HCT116 (cell line): ENCODE results near the gene DUSP3. TPM values are rescaled to one million over a fixed set of nuclear protein-coding genes. Genes with fewer than 3 reads are reported as not detected.

Source experiments
- ATAC-seq: fragments of 200-7000 bp; cut with Tn5 transposase; 2 replicates; pipeline ENCODE4 v1.9.1; 2020; ENCODE audit warnings: mild to moderate bottlenecking, moderate library complexity
- BruUV-seq: library from RNA; stranded (reverse); fragments of 400-500 nt; replicated peaks from 2 replicates; lab custom pipeline; 2021; lab: Mats Ljungman, UMichigan
- CTCF ChIA-PET: fragments of 300-600 bp; sonication (Branson Sonifier 250); formaldehyde crosslinking; loops from one replicate; lab custom pipeline; 2021; ENCODE audit warnings: antibody characterized with exemption; lab: Charles Lee
- POLR2A ChIA-PET: fragments of 300-600, 350-600 bp; sonication (Branson Sonifier 250); formaldehyde crosslinking; loops from one replicate; lab custom pipeline; 2021; ENCODE audit warnings: antibody characterized with exemption; lab: Charles Lee
- RAD21 ChIA-PET, 2 experiments: fragments of 300-600 bp; sonication (Branson Sonifier 250); formaldehyde crosslinking; loops; one replicate each; lab custom pipeline; 2023; ENCODE audit warnings: low total read pairs in 2 of 2; ENCODE audit not compliant: uncharacterized antibody in 2 of 2, unreplicated experiment in 2 of 2, low non-redundant PET in 1 of 2; lab: Charles Lee
- DNase-seq: peaks from one replicate; pipeline ENCODE4 v3.0.0-alpha.2; 2010; ENCODE audit warnings: low read depth, low spot score
- H2AFZ ChIP-seq: fragments of 200-600 bp; shearing (Covaris generic), sonication (generic); 2 replicates; pipeline ENCODE4 v1.6.1; 2017; ENCODE audit warnings: low read depth, mixed run types, mixed read lengths, antibody characterized with exemption, low read length; ENCODE audit not compliant: poor library complexity, severe bottlenecking
- H3K27ac ChIP-seq: 2 replicates; pipeline ENCODE4 v1.5.1; 2012; ENCODE audit warnings: low read depth, low read length
- H3K27me3 ChIP-seq: fragments of 200-600 bp; sonication (generic); 2 replicates; pipeline ENCODE4 v1.6.1; 2016; ENCODE audit warnings: mixed run types, low read length, mixed read lengths; ENCODE audit not compliant: insufficient read depth
- H3K36me3 ChIP-seq, 2 experiments: fragments of 200-500 bp in 1 of 2; fragments of 200-600 bp in 1 of 2; sonication (Bioruptor generic) in 1 of 2; sonication (generic) in 1 of 2; 2 replicates each; pipeline versions ENCODE4 v1.5.1 to v1.6.1; 2014 to 2016; ENCODE audit warnings: low read length in 2 of 2, inconsistent platforms in 1 of 2, mixed read lengths in 1 of 2, mixed run types in 1 of 2; ENCODE audit not compliant: insufficient read depth in 2 of 2, control insufficient read depth in 1 of 2
- H3K4me1 ChIP-seq, 2 experiments: fragments of 200-600 bp in 1 of 2; sonication (generic) in 1 of 2; 2 replicates each; pipeline versions ENCODE4 v1.5.1 to v1.6.1; 2012 to 2017; ENCODE audit warnings: low read length in 2 of 2, inconsistent platforms in 1 of 2, mild to moderate bottlenecking in 1 of 2, mixed read lengths in 1 of 2, mixed run types in 1 of 2, moderate library complexity in 1 of 2; ENCODE audit not compliant: insufficient read depth in 2 of 2, control insufficient read depth in 1 of 2
- H3K4me2 ChIP-seq: fragments of 200-600 bp; sonication (generic); 2 replicates; pipeline ENCODE4 v1.6.1; 2017; ENCODE audit warnings: mixed run types, low read length, mixed read lengths
- H3K4me3 ChIP-seq, 2 experiments: fragments of 200-600 bp in 1 of 2; sonication (generic) in 1 of 2; replicated peaks in 1 of 2; 2 replicates each; pipeline ENCODE4 v1.5.1; 2011 to 2016; ENCODE audit warnings: low read length in 2 of 2, control low read depth in 1 of 2, low read depth in 1 of 2, mild to moderate bottlenecking in 1 of 2, mixed read lengths in 1 of 2, mixed run types in 1 of 2
- H3K79me2 ChIP-seq: fragments of 200-600 bp; sonication (generic); 2 replicates; pipeline ENCODE4 v1.6.1; 2017; ENCODE audit warnings: mild to moderate bottlenecking, mixed run types, low read length, moderate library complexity, mixed read lengths; ENCODE audit not compliant: insufficient read depth
- H3K9ac ChIP-seq: fragments of 200-600 bp; sonication (generic); 2 replicates; pipeline ENCODE4 v1.6.1; 2016; ENCODE audit warnings: low read length, mixed read lengths
- H3K9me2 ChIP-seq: fragments of 200-600 bp; sonication (generic), shearing (Covaris generic); 2 replicates; pipeline ENCODE4 v1.6.1; 2017; ENCODE audit warnings: mixed run types, mild to moderate bottlenecking, moderate library complexity; ENCODE audit not compliant: insufficient read depth
- H3K9me3 ChIP-seq, 2 experiments: fragments of 200-500 bp in 1 of 2; fragments of 200-600 bp in 1 of 2; sonication (Bioruptor generic) in 1 of 2; sonication (generic) in 1 of 2; 2 replicates each; pipeline ENCODE4 v1.6.1; 2014 to 2017; ENCODE audit warnings: low read length in 2 of 2, mixed read lengths in 2 of 2, inconsistent platforms in 1 of 2, low read depth in 1 of 2, mild to moderate bottlenecking in 1 of 2, mixed run types in 1 of 2, moderate library complexity in 1 of 2; ENCODE audit not compliant: control insufficient read depth in 1 of 2, insufficient read depth in 1 of 2
- H4K20me1 ChIP-seq: fragments of 200-600 bp; sonication (generic), shearing (Covaris generic); 2 replicates; pipeline ENCODE4 v1.6.1; 2017; ENCODE audit warnings: mixed run types, mild to moderate bottlenecking, moderate library complexity; ENCODE audit not compliant: insufficient read depth
- CEBPB ChIP-seq: IDR thresholded peaks from 2 replicates; pipeline ENCODE4 v1.6.1; 2012; ENCODE audit warnings: low read depth
- EZH2 ChIP-seq: fragments of 200-600 bp; sonication (generic); IDR thresholded peaks from 2 replicates; pipeline ENCODE4 v1.6.1; 2017; ENCODE audit warnings: antibody characterized with exemption, mixed run types
- FOSL1 ChIP-seq: IDR thresholded peaks from 2 replicates; pipeline ENCODE4 v1.6.1; 2012; ENCODE audit warnings: low read depth
- RAD21 ChIP-seq: IDR thresholded peaks from 2 replicates; pipeline ENCODE4 v1.6.1; 2012; ENCODE audit warnings: low read depth, mild to moderate bottlenecking
- SIN3A ChIP-seq: IDR thresholded peaks from 2 replicates; pipeline ENCODE4 v1.6.1; 2012; ENCODE audit warnings: low read depth
- SP1 ChIP-seq: IDR thresholded peaks from 2 replicates; pipeline ENCODE4 v1.6.1; 2012; ENCODE audit warnings: low read depth
- SRF ChIP-seq: IDR thresholded peaks from 2 replicates; pipeline ENCODE4 v1.6.1; 2012; ENCODE audit warnings: low read depth
- TCF7L2 ChIP-seq: IDR thresholded peaks from 2 replicates; pipeline ENCODE4 v1.7.0; 2011; ENCODE audit warnings: borderline replicate concordance, inconsistent platforms; ENCODE audit not compliant: insufficient read depth, insufficient read length; ENCODE audit errors: extremely low read depth
- YY1 ChIP-seq: IDR thresholded peaks from 2 replicates; pipeline ENCODE4 v1.6.1; 2011; ENCODE audit warnings: low read length, low read depth, moderate library complexity, mild to moderate bottlenecking; ENCODE audit not compliant: insufficient replicate concordance; ENCODE audit errors: extremely low read depth
- intact Hi-C: fragments of 100-400 bp; cut with micrococcal nuclease; formaldehyde crosslinking; loops from 2 replicates; pipeline ENCODE4 v1.10.0; 2022
- total RNA-seq: library from RNA; stranded (reverse); gene quantifications from one replicate; pipeline ENCODE4 v1.2.1, GENCODE V29; 2021; ENCODE audit not compliant: unreplicated experiment
- TF ChIP-seq, protein P1 (sequence below), 3 experiments: fragments of 200-600 bp in 1 of 3; sonication (generic) in 1 of 3; IDR thresholded peaks in 2 of 3; conservative IDR thresholded peaks in 1 of 3; 2 replicates each; pipeline ENCODE4 v1.5.1; 2012 to 2017; ENCODE audit warnings: low read depth in 2 of 3, low read length in 2 of 3, antibody characterized with exemption in 1 of 3, borderline replicate concordance in 1 of 3, control low read depth in 1 of 3, mild to moderate bottlenecking in 1 of 3, mixed read lengths in 1 of 3, mixed run types in 1 of 3, moderate library complexity in 1 of 3; ENCODE audit not compliant: insufficient read depth in 1 of 3

Gene DUSP3
- total RNA-seq, 1 experiment from 2014 or later: 29.6 TPM

DNA sequence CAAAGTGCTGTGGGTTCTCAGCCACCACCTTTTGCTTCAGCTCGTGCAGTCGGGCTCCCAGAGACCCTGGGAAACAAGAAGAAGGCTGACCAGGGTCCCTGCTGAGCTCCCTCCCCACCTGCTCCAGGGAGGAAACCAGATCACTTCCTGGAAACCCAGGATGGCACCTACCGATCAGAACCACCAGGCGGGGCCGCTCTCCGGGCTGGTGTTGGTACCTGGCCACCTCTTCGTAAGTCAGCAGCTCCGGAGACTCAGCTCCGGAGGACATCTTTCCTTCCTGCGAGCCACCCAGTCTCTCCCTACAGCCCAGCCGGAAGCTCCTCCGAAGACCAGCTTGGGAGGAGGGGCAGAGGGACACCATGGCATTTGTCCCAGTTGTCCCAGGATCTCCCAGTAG lies 35.2 kb upstream of the DUSP3 start:
- peak; percentile 60 for ATAC-seq
- Histone ChIP-seq H3K27me3 (no peaks in the 10 kb centered on the region), H2AFZ (no peak overlapping the region), H3K9me2 (no peaks in the 10 kb centered on the region), H3K4me3 (no peak overlapping the region), H3K27ac (no peak overlapping the region), H4K20me1 (no peaks in the 10 kb centered on the region), H3K4me1 (peaks cover 0 to 9% of the 10 kb centered on the region in 2 experiments; a peak in 1 of 4 replicates), H3K79me2 (no peaks in the 10 kb centered on the region), H3K36me3 (peaks cover 4 to 20% of the 10 kb centered on the region in 2 experiments; a peak in 3 of 4 replicates), H3K9ac (no peak overlapping the region), H3K4me2 (no peak overlapping the region), H3K9me3 (no peaks in the 10 kb centered on the region)
- RAD21 ChIA-PET: no interaction called here
- intact Hi-C loops: no loop called here
- POLR2A ChIA-PET: no interaction called here
- TF ChIP-seq FOSL1: no peak
- TF ChIP-seq, protein P1, sequence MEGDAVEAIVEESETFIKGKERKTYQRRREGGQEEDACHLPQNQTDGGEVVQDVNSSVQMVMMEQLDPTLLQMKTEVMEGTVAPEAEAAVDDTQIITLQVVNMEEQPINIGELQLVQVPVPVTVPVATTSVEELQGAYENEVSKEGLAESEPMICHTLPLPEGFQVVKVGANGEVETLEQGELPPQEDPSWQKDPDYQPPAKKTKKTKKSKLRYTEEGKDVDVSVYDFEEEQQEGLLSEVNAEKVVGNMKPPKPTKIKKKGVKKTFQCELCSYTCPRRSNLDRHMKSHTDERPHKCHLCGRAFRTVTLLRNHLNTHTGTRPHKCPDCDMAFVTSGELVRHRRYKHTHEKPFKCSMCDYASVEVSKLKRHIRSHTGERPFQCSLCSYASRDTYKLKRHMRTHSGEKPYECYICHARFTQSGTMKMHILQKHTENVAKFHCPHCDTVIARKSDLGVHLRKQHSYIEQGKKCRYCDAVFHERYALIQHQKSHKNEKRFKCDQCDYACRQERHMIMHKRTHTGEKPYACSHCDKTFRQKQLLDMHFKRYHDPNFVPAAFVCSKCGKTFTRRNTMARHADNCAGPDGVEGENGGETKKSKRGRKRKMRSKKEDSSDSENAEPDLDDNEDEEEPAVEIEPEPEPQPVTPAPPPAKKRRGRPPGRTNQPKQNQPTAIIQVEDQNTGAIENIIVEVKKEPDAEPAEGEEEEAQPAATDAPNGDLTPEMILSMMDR (IDR thresholded peaks at IDR 0.05 in 2 of 3, conservative IDR thresholded peaks at IDR 0.05 in 1 of 3; ENCODE audit: borderline replicate concordance in 1 of 3, insufficient read depth in 1 of 3, low read depth in 2 of 3, low read length in 2 of 3): peak in 2 of 3 experiments; percentile 18 to 32; a peak in 1 of 6 replicates
- CTCF ChIA-PET: interaction anchor here (0.9 kb wide), 1 partner anchor 32 kb away, joined by 3 read pairs; no protein-coding TSS in a partner anchor
- no peak for DNase-seq
- BruUV-seq: no TSS peak

DNA sequence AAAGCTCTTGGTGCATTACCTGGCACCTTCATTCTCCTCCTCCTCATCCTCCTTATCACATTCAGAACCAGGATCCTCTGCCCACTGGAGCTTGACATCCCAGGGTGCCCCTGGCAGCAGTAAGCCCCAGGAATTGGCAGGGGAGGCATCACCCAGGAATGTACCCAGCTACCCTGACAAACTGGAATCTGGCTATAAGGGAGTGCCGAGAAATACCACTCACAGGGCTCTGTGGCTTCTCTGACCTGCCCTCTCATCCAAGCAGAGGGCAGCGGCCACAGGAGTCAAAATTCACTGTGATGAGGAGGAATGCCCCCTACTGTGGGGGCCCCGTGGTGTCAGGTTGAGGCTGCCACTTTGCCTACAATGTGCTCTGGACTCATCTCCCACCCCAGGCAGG lies 34.6 kb upstream of the DUSP3 start:
- BruUV-seq: no TSS peak
- no peaks in the 10 kb centered on the region for H3K9me2 ChIP-seq
- no peaks in the 10 kb centered on the region for H3K27me3 ChIP-seq
- peaks cover 0 to 9% of the 10 kb centered on the region in 2 experiments; a peak in 1 of 4 replicates for H3K4me1 ChIP-seq
- intact Hi-C loops: no loop called here
- ChIA-PET CTCF (interaction anchor here (0.9 kb wide), 1 partner anchor 33 kb away, joined by 3 read pairs; no protein-coding TSS in a partner anchor), POLR2A (no interaction called here), RAD21 (no interaction called here)
- TF ChIP-seq EZH2 (no peak), SRF (no peak), YY1 (no peak), SP1 (no peak), SIN3A (no peak), CEBPB (no peak), RAD21 (no peak), TCF7L2 (no peak)
- no peak for ATAC-seq
- DNase-seq: no peak
- H3K9me3 ChIP-seq: no peaks in the 10 kb centered on the region
- H3K4me3 ChIP-seq: no peak overlapping the region
- no peak overlapping the region for H3K4me2 ChIP-seq
- peaks cover 2 to 22% of the 10 kb centered on the region in 2 experiments; a peak in 3 of 4 replicates for H3K36me3 ChIP-seq
- H3K27ac ChIP-seq: no peak overlapping the region
- H4K20me1 ChIP-seq: no peaks in the 10 kb centered on the region
- H3K79me2 ChIP-seq: no peaks in the 10 kb centered on the region
- H3K9ac ChIP-seq: no peak overlapping the region
- H2AFZ ChIP-seq: no peak overlapping the region
